Astrocyte of the cerebellum (primary cell): Measurements from ENCODE around the gene CISD3.
A peak's percentile ranks its signal among the peaks of the same experiment; 100 is the strongest.

ENCODE experiments used
- DNase-seq: peaks from one replicate; pipeline ENCODE4 v3.0.0-alpha.2; 2011; ENCODE audit warnings: low read depth
- H3K4me3 ChIP-seq: 2 replicates; pipeline ENCODE4 v1.5.1; 2011; ENCODE audit warnings: mild to moderate bottlenecking, low read depth, low read length, moderate library complexity
- in situ Hi-C: cut with HindIII; loops from 2 replicates; pipeline ENCODE4 v1.10.0; 2017; ENCODE audit warnings: low sequenced_read_pairs
- TF ChIP-seq, protein P1 (sequence below): IDR thresholded peaks from 2 replicates; pipeline ENCODE4 v1.5.1; 2012; ENCODE audit warnings: low read length, low read depth, moderate library complexity, mild to moderate bottlenecking; ENCODE audit errors: missing control alignments

Gene CISD3

GRCh38 chr17:38703742-38704605, 26.2 kb upstream of the CISD3 start:
- TF ChIP-seq, protein P1, sequence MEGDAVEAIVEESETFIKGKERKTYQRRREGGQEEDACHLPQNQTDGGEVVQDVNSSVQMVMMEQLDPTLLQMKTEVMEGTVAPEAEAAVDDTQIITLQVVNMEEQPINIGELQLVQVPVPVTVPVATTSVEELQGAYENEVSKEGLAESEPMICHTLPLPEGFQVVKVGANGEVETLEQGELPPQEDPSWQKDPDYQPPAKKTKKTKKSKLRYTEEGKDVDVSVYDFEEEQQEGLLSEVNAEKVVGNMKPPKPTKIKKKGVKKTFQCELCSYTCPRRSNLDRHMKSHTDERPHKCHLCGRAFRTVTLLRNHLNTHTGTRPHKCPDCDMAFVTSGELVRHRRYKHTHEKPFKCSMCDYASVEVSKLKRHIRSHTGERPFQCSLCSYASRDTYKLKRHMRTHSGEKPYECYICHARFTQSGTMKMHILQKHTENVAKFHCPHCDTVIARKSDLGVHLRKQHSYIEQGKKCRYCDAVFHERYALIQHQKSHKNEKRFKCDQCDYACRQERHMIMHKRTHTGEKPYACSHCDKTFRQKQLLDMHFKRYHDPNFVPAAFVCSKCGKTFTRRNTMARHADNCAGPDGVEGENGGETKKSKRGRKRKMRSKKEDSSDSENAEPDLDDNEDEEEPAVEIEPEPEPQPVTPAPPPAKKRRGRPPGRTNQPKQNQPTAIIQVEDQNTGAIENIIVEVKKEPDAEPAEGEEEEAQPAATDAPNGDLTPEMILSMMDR = no peak
- peak overlapping the region; percentile 91 for H3K4me3 ChIP-seq
- in situ Hi-C loops = no loop called here
- DNase-seq = no peak

GRCh38 chr17:38704606-38705522, 25.3 kb upstream of the CISD3 start, which contains the start of gene MLLT6:
MLLT6 (plus strand) TSS chr17:38705273; CDS start chr17:38705633, 360 bp downstream.
- peak within 1 kb of the TSS; percentile 91 for H3K4me3 ChIP-seq
- TF ChIP-seq, protein P1 = no peak
- DNase-seq = peak; percentile 39
- in situ Hi-C loops = no loop called here

DNA sequence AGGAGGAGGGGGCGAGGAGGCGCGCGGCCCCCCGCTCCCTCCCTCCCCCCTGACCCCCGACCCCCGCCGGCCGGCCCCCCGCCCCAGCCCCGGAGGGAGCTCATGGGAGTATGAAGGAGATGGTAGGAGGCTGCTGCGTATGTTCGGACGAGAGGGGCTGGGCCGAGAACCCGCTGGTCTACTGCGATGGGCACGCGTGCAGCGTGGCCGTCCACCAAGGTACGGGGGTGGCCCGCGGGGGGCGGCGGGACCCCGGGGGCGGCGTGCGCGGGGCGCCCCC, 24.7 kb upstream of the CISD3 start:
- peak overlapping the region; percentile 91 for H3K4me3 ChIP-seq
- in situ Hi-C loops = no loop called here
- TF ChIP-seq, protein P1 = no peak
- no peak for DNase-seq

GRCh38 chr17:38705803-38706504, 24.2 kb upstream of the CISD3 start:
- peak overlapping the region; percentile 91 for H3K4me3 ChIP-seq
- TF ChIP-seq, protein P1 = no peak
- in situ Hi-C loops = no loop called here
- no peak for DNase-seq

GRCh38 chr17:38706505-38707216, 23.5 kb upstream of the CISD3 start:
- in situ Hi-C loops = no loop called here
- peak overlapping the region; percentile 91 for H3K4me3 ChIP-seq
- TF ChIP-seq, protein P1 = no peak
- DNase-seq = no peak
